GM21786 (cell line): Measurements from ENCODE around the gene TOP1.

Experiments used
- ATAC-seq: cut with Tn5 transposase; IDR thresholded peaks from one replicate; pipeline ENCODE4 v1.9.1; 2021; ENCODE audit not compliant: unreplicated experiment

The TOP1 gene

GRCh38 chr20:41141153-41141815, 112.7 kb downstream of the TOP1 start:
- no peak for ATAC-seq

DNA sequence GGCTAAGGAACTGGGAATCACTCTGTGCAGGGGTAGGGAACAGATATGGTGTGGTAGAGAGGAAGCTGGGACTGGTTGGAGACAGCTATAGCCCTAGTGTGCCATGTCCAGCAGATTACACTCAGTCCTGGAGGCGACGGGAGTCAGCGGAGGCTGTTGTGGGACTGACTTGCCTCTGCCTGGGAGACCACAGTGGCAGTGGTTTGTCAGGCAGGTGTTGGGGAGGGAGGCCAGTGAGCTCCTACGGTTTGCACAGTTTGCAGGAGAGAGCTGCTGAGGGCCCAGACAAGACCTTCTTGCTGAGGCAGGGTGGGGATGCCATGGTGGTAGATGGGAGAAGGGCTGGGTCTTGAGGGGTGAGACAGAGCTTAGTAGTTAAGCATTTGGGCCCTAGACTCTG, 113.6 kb downstream of the TOP1 start:
- ATAC-seq = no peak

DNA sequence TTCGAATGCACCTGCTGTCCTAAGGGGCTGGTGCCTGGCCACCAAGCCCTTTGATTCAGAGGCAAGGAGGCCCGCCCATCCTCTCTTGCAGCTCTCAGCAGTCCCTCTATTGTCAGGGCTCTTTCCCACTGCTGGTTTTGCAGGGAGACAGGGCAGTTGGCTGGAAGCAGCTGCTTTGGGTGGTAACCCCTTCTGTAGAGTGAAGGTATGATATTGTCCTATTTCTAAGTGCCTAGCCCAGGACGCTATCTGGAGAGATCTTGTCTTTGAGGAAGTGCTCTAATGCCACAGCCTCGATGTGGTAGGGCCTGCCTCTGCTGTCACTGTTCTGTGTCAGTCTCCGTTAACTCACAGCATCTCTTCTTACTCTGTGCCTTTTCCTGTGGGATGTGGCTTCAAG, 114.3 kb downstream of the TOP1 start:
- ATAC-seq = no peak

DNA sequence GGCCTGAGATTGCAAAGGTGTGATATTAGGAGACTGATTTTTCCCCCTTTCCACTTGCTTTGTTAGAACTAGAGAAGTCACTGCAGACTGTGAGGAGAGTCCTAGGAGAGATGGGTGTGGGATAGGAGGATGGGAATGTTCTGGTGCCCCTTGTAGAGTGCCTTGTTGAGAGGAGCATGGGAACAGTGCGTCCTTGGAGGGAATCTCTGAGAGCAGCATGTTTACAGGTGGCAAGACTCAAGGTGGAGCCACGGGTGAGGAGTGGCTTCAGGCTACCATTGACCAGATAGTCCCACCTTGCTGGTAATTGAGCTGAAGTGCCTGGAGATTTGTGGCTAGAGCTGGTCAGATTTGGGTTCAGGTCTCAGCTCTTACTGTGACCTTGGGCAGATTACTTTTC, 114.7 kb downstream of the TOP1 start:
- ATAC-seq = no peak

GRCh38 chr20:41145317-41145716, 116.7 kb downstream of the TOP1 start:
- no peak for ATAC-seq

- no peak for ATAC-seq
Observed at GRCh38 chr20:41145821-41146620, 117.4 kb downstream of the TOP1 start.

- no peak for ATAC-seq
Observed at GRCh38 chr20:41147767-41148191, 119.2 kb downstream of the TOP1 start.

DNA sequence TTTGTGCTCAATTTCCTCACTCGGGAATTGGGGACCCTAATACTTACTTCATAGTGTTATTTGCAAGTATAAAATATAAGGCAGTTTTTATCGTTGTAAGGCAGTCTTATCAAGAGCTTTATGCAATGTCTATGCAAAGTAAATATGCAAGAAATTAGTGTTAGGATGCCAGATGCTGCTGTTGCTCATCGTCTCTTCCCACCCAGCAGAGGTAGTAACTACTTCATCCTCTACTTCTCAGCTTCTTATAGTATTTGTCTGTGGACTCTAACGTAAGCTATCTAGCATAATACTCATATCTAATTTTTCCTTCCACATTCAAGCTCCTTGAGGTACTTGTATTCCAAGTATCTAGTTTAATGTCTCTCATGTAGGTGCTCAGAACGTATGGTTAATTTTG, 120.3 kb downstream of the TOP1 start:
- no peak for ATAC-seq

GRCh38 chr20:41150664-41151063, 122.0 kb downstream of the TOP1 start:
- no peak for ATAC-seq

GRCh38 chr20:41151134-41151869, 122.7 kb downstream of the TOP1 start:
- ATAC-seq = no peak

- ATAC-seq = no peak
Observed at GRCh38 chr20:41152108-41152757, 123.6 kb downstream of the TOP1 start.

GRCh38 chr20:41154436-41155176, 126.0 kb downstream of the TOP1 start:
- ATAC-seq = no peak

DNA sequence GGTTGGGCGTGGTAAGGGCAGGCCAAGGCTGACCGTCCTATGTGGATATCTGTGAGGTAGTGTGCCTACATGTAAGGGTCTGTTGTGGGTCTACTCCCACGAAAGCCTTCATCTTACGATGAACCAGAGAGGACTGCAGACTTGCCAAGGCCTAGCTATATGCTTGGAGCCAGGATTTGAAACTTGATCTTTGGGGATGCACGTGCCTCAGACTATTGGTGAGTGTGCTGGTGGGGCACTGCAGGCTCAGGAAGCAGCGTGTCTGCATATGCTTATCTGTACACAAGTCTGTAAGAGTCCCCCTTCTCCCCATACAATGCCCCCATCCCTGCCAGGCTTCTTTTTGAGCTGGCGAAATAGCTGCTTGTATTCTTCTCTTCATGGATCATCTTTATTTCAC, 126.6 kb downstream of the TOP1 start:
- ATAC-seq = no peak

- no peak for ATAC-seq
Observed at GRCh38 chr20:41158082-41158625, 129.5 kb downstream of the TOP1 start.

DNA sequence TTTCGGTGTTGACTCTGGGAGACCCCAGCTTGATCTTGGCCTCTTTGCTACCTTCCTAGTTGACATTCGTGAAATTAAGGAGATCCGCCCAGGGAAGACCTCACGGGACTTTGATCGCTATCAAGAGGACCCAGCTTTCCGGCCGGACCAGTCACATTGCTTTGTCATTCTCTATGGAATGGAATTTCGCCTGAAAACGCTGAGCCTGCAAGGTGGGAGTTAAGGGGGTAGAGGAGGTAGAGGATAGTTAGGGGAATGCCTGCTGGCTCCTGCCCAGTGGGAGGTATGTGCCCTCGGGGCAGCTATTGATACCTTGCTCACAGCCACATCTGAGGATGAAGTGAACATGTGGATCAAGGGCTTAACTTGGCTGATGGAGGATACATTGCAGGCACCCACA, 130.9 kb downstream of the TOP1 start:
- no peak for ATAC-seq

- no peak for ATAC-seq
Observed at GRCh38 chr20:41160686-41161085, 132.1 kb downstream of the TOP1 start.

GRCh38 chr20:41161886-41162285, 133.3 kb downstream of the TOP1 start:
- ATAC-seq = no peak

GRCh38 chr20:41162396-41162795, 133.8 kb downstream of the TOP1 start:
- no peak for ATAC-seq

DNA sequence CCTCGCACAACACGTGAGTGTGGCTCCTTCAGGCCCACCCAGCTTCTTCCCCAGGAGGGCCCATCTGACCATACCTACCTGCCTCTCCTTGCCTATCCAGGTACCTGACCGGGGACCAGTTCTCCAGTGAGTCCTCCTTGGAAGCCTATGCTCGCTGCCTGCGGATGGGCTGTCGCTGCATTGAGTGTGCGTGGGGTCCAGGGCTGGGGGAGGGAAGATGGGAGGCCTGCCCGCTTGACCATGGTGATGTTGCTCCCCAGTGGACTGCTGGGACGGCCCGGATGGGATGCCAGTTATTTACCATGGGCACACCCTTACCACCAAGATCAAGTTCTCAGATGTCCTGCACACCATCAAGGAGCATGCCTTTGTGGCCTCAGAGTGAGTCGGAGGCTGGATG, 135.2 kb downstream of the TOP1 start:
- ATAC-seq = no peak
